Thymus (tissue), 14 donors: ENCODE results near the gene CD1C. TPM values are rescaled to one million over a fixed set of nuclear protein-coding genes. Genes with fewer than 3 reads are reported as not detected.
"Not testable (repeated sequence)": the region's sequence is repeated elsewhere in the genome, so short reads cannot be mapped to it uniquely, and the experiment has no call there.

ENCODE experiments used
- DNase-seq, 9 donors: peaks; one replicate each; pipeline ENCODE4 v3.0.0-alpha.2; 2013; ENCODE audit warnings: low spot score in 9 of 9, low read depth in 6 of 9, missing footprints in 1 of 9
- H3K27ac ChIP-seq, 2 donors: one replicate each; pipeline ENCODE4 v1.5.1; 2013; ENCODE audit warnings: control low read depth in 1 of 2, low read depth in 1 of 2, low read length in 1 of 2, mild to moderate bottlenecking in 1 of 2, moderate library complexity in 1 of 2
- H3K27me3 ChIP-seq, 2 donors: one replicate each; pipeline ENCODE4 v1.5.1; 2013; ENCODE audit warnings: low read length in 1 of 2; ENCODE audit not compliant: control insufficient read depth in 2 of 2, insufficient read depth in 1 of 2
- H3K36me3 ChIP-seq, 2 donors: one replicate each; pipeline ENCODE4 v1.5.1; 2013; ENCODE audit warnings: low read length in 1 of 2, mild to moderate bottlenecking in 1 of 2, moderate library complexity in 1 of 2; ENCODE audit not compliant: control insufficient read depth in 2 of 2, insufficient read depth in 2 of 2
- H3K4me1 ChIP-seq, 2 donors: one replicate each; pipeline ENCODE4 v1.5.1; 2013; ENCODE audit warnings: low read length in 2 of 2; ENCODE audit not compliant: control insufficient read depth in 2 of 2, insufficient read depth in 2 of 2
- H3K4me3 ChIP-seq, 2 donors: one replicate each; pipeline ENCODE4 v1.5.1; 2013; ENCODE audit warnings: low read length in 2 of 2, control low read depth in 1 of 2, mild to moderate bottlenecking in 1 of 2
- H3K9me3 ChIP-seq, 2 donors: one replicate each; pipeline ENCODE4 v1.5.1; 2013; ENCODE audit warnings: low read length in 1 of 2, mild to moderate bottlenecking in 1 of 2; ENCODE audit not compliant: control insufficient read depth in 2 of 2, insufficient read depth in 1 of 2
- WGBS: extraction: QIAGEN DNeasy Blood & Tissue Kit; methylation state at CpG from one replicate; pipeline ENCODE4 v1.1.7; 2013; 5-methylcytosine and 5-hydroxymethylcytosine counted together
- long read RNA-seq, 10 donors: transcript quantifications; one replicate each; lab custom pipeline, GENCODE V29; 2026
- polyA plus RNA-seq: library from polyadenylated mRNA; stranded (reverse); fragments of 200-250 nt; gene quantifications from one replicate; pipeline ENCODE4 v1.2.3, GENCODE V29; 2013
- total RNA-seq: library from RNA; stranded (reverse); fragments of 120-200 nt; gene quantifications from one replicate; pipeline ENCODE4 v1.2.4, GENCODE V29; 2013
- donor health status: healthy.

The CD1C gene
- total RNA-seq, result 253 TPM
- 27.2 TPM for polyA plus RNA-seq
- long read RNA-seq, donor 1, partial matches to known transcripts, result 28 of 33 reads
- long read RNA-seq, donor 1, other reads (novel, unspliced or antisense), result 0 of 33 reads
- long read RNA-seq, donor 2, transcript CD1C-201 (6 exons, 1,435 nt), result major isoform, 100 of 3,478 reads
- long read RNA-seq, donor 2, transcript CD1C-202 (4 exons, 855 nt), result minor isoform, 32 of 3,478 reads
- long read RNA-seq, donor 2, partial matches to known transcripts, result 2,089 of 3,478 reads
- long read RNA-seq, donor 2, other reads (novel, unspliced or antisense), result 1,257 of 3,478 reads
- long read RNA-seq, donor 3, transcript CD1C-201 (6 exons, 1,435 nt), result major isoform, 137 of 722 reads
- long read RNA-seq, donor 3, transcript CD1C-202 (4 exons, 855 nt), result minor isoform, 36 of 722 reads
- long read RNA-seq, donor 3, partial matches to known transcripts, result 549 of 722 reads
- long read RNA-seq, donor 3, other reads (novel, unspliced or antisense), result 0 of 722 reads
- long read RNA-seq, donor 4, transcript CD1C-201 (6 exons, 1,435 nt), result major isoform, 12 of 843 reads
- long read RNA-seq, donor 4, partial matches to known transcripts, result 712 of 843 reads
- long read RNA-seq, donor 4, other reads (novel, unspliced or antisense), result 115 of 843 reads
- long read RNA-seq, donor 5, transcript CD1C-202 (4 exons, 855 nt), result minor isoform, 14 of 215 reads
- long read RNA-seq, donor 5, transcript CD1C-201 (6 exons, 1,435 nt), result major isoform, 49 of 215 reads
- long read RNA-seq, donor 5, partial matches to known transcripts, result 142 of 215 reads
- long read RNA-seq, donor 5, other reads (novel, unspliced or antisense), result 10 of 215 reads
- long read RNA-seq, donor 6, transcript CD1C-201 (6 exons, 1,435 nt), result major isoform, 27 of 182 reads
- long read RNA-seq, donor 6, transcript CD1C-202 (4 exons, 855 nt), result minor isoform, 13 of 182 reads
- long read RNA-seq, donor 6, partial matches to known transcripts, result 134 of 182 reads
- long read RNA-seq, donor 6, other reads (novel, unspliced or antisense), result 8 of 182 reads
- long read RNA-seq, donor 7, transcript CD1C-202 (4 exons, 855 nt), result minor isoform, 7 of 206 reads
- long read RNA-seq, donor 7, transcript CD1C-201 (6 exons, 1,435 nt), result major isoform, 43 of 206 reads
- long read RNA-seq, donor 7, partial matches to known transcripts, result 147 of 206 reads
- long read RNA-seq, donor 7, other reads (novel, unspliced or antisense), result 9 of 206 reads
- long read RNA-seq, donor 8, transcript CD1C-201 (6 exons, 1,435 nt), result major isoform, 18 of 66 reads
- long read RNA-seq, donor 8, transcript CD1C-202 (4 exons, 855 nt), result minor isoform, 5 of 66 reads
- long read RNA-seq, donor 8, partial matches to known transcripts, result 43 of 66 reads
- long read RNA-seq, donor 8, other reads (novel, unspliced or antisense), result 0 of 66 reads
- long read RNA-seq, donor 9, transcript CD1C-201 (6 exons, 1,435 nt), result major isoform, 32 of 147 reads
- long read RNA-seq, donor 9, transcript CD1C-202 (4 exons, 855 nt), result minor isoform, 5 of 147 reads
- long read RNA-seq, donor 9, partial matches to known transcripts, result 103 of 147 reads
- long read RNA-seq, donor 9, other reads (novel, unspliced or antisense), result 7 of 147 reads
- long read RNA-seq, donor 10, transcript CD1C-201 (6 exons, 1,435 nt), result major isoform, 27 of 1,035 reads
- long read RNA-seq, donor 10, transcript CD1C-202 (4 exons, 855 nt), result minor isoform, 5 of 1,035 reads
- long read RNA-seq, donor 10, partial matches to known transcripts, result 424 of 1,035 reads
- long read RNA-seq, donor 10, other reads (novel, unspliced or antisense), result 579 of 1,035 reads

GRCh38 chr1:158289811-158290210, at the start of gene CD1C:
CD1C (plus strand) TSS chr1:158289923; CDS start chr1:158290065, 142 bp downstream.
- WGBS, result 17% methylated on average over 4 of the region's 4 CpGs
- Histone ChIP-seq H3K27ac (peak within 1 kb of the TSS; percentile 79 to 97), H3K4me3 (peak within 1 kb of the TSS; percentile 41 to 57), H3K36me3 (peaks cover 0 to 18% of the 10 kb centered on the region in 2 donors), H3K4me1 (peaks cover 39 to 66% of the 10 kb centered on the region in 2 donors), H3K27me3 (no peaks in the 10 kb centered on the region), H3K9me3 (no peaks in the 10 kb centered on the region)
- peak in 5 of 9 donors; percentile 48 to 78 (median 60) for DNase-seq

- Histone ChIP-seq H3K9me3 (no peaks in the 10 kb centered on the region), H3K4me3 (no peak overlapping the region), H3K4me1 (peaks cover 45 to 54% of the 10 kb centered on the region in 2 donors), H3K36me3 (no peaks in the 10 kb centered on the region), H3K27me3 (no peaks in the 10 kb centered on the region), H3K27ac (peak overlapping the region; percentile 31 to 52)
- 37% methylated on average over 7 of the region's 7 CpGs for WGBS
- peak in 4 of 9 donors; percentile 70 to 87 (median 76) for DNase-seq
These were observed 43.1 kb upstream of the CD1C start for GRCh38 chr1:158246650-158247049.

GRCh38 chr1:158248118-158248517, 41.6 kb upstream of the CD1C start:
- 4% methylated on average over 3 of the region's 3 CpGs for WGBS
- no peaks in the 10 kb centered on the region for H3K27me3 ChIP-seq
- H3K27ac ChIP-seq, result peak overlapping the region; percentile 60 to 74
- H3K4me3 ChIP-seq, result peak overlapping the region; percentile 9 to 11
- no peaks in the 10 kb centered on the region for H3K9me3 ChIP-seq
- peaks cover 48 to 64% of the 10 kb centered on the region in 2 donors for H3K4me1 ChIP-seq
- DNase-seq, result peak; percentile 79 to 98 (median 91)
- H3K36me3 ChIP-seq, result no peaks in the 10 kb centered on the region

GRCh38 chr1:158248771-158249170, 41.0 kb upstream of the CD1C start:
- Histone ChIP-seq H3K4me1 (peaks cover 51 to 66% of the 10 kb centered on the region in 2 donors), H3K4me3 (peak overlapping the region in 1 of 2 donors; percentile 9), H3K9me3 (no peaks in the 10 kb centered on the region), H3K27ac (peak overlapping the region in 1 of 2 donors; percentile 60), H3K36me3 (no peaks in the 10 kb centered on the region), H3K27me3 (no peaks in the 10 kb centered on the region)
- peak in 1 of 9 donors; percentile 67 for DNase-seq
- WGBS, result 6% methylated on average over 2 of the region's 2 CpGs

- no peak overlapping the region for H3K4me3 ChIP-seq
- no peak overlapping the region for H3K27ac ChIP-seq
- H3K4me1 ChIP-seq, result peaks cover 60 to 73% of the 10 kb centered on the region in 2 donors
- DNase-seq, result no peak
- H3K36me3 ChIP-seq, result no peaks in the 10 kb centered on the region
- no peaks in the 10 kb centered on the region for H3K9me3 ChIP-seq
- 98% methylated on average over 4 of the region's 4 CpGs for WGBS
- no peaks in the 10 kb centered on the region for H3K27me3 ChIP-seq
These were observed 40.1 kb upstream of the CD1C start for GRCh38 chr1:158249646-158250045.

- Histone ChIP-seq H3K4me3 (peak overlapping the region in 1 of 2 donors; percentile 2), H3K9me3 (no peaks in the 10 kb centered on the region), H3K4me1 (peaks cover 67 to 79% of the 10 kb centered on the region in 2 donors), H3K27ac (peak overlapping the region; percentile 31 to 53), H3K36me3 (peaks cover 0 to 1% of the 10 kb centered on the region in 2 donors), H3K27me3 (no peaks in the 10 kb centered on the region)
- peak in 4 of 9 donors; percentile 56 to 80 (median 57) for DNase-seq
- WGBS, result 59% methylated on average over 2 of the region's 2 CpGs
These were observed 38.6 kb upstream of the CD1C start for GRCh38 chr1:158251163-158251562.

GRCh38 chr1:158255656-158256055, 34.1 kb upstream of the CD1C start:
- Histone ChIP-seq H3K27me3 (no peaks in the 10 kb centered on the region), H3K4me1 (peaks cover 47 to 60% of the 10 kb centered on the region in 2 donors), H3K27ac (peak overlapping the region in 1 of 2 donors; percentile 84), H3K4me3 (peak overlapping the region; percentile 26 to 38), H3K36me3 (peaks cover 0 to 11% of the 10 kb centered on the region in 2 donors), H3K9me3 (no peaks in the 10 kb centered on the region)
- no peak for DNase-seq

- peaks cover 0 to 11% of the 10 kb centered on the region in 2 donors for H3K36me3 ChIP-seq
- H3K27ac ChIP-seq, result peak overlapping the region in 1 of 2 donors; percentile 84
- H3K4me1 ChIP-seq, result peaks cover 45 to 54% of the 10 kb centered on the region in 2 donors
- H3K4me3 ChIP-seq, result peak overlapping the region in 1 of 2 donors; percentile 38
- not testable (repeated sequence) for H3K9me3 ChIP-seq, DNase-seq, H3K27me3 ChIP-seq
- WGBS, result 98% methylated on average over 9 of the region's 9 CpGs
These were observed 33.0 kb upstream of the CD1C start for GRCh38 chr1:158256747-158257146.
